Common myeloid progenitor, CD34-positive (primary cell): Measurements from ENCODE around the gene IFT88.

Experiments used
- CTCF ChIA-PET: fragments of 350-600 bp; sonication (Branson Sonifier 250); formaldehyde crosslinking; loops from one replicate; lab custom pipeline; 2021; ENCODE audit warnings: antibody characterized with exemption; lab: Charles Lee
- POLR2A ChIA-PET: fragments of 350-600 bp; sonication (Branson Sonifier 250); formaldehyde crosslinking; loops from one replicate; lab custom pipeline; 2021; ENCODE audit warnings: antibody characterized with exemption; lab: Charles Lee
- DNase-seq, 3 donors: peaks; one replicate each; pipeline versions ENCODE4 v3.0.0 to v3.0.0-alpha.2; 2013
- H3K27ac ChIP-seq, 2 experiments: 1 replicate in 1 of 2; 2 replicates in 1 of 2; pipeline ENCODE4 v1.7.0; 2013; ENCODE audit warnings: inconsistent platforms in 2 of 2, low read length in 2 of 2, mild to moderate bottlenecking in 2 of 2, low read depth in 1 of 2, moderate library complexity in 1 of 2; ENCODE audit not compliant: severe bottlenecking in 2 of 2, insufficient read depth in 1 of 2, poor library complexity in 1 of 2
- H3K27me3 ChIP-seq, 5 experiments: replicated peaks in 2 of 5; 1 replicate in 3 of 5; 2 replicates in 2 of 5; pipeline versions ENCODE4 v1.6.1 to v1.7.0; 2013; ENCODE audit warnings: low read length in 4 of 5, mild to moderate bottlenecking in 2 of 5, moderate library complexity in 2 of 5, inconsistent platforms in 1 of 5; ENCODE audit not compliant: insufficient read depth in 5 of 5, control insufficient read depth in 4 of 5
- H3K36me3 ChIP-seq, 4 experiments: 1 replicate in 2 of 4; 2 replicates in 2 of 4; pipeline versions ENCODE4 v1.6.1 to v1.7.0; 2013; ENCODE audit warnings: low read length in 3 of 4, control low read depth in 1 of 4, mild to moderate bottlenecking in 1 of 4; ENCODE audit not compliant: control insufficient read depth in 4 of 4, insufficient read depth in 4 of 4
- H3K4me1 ChIP-seq, 4 experiments: 1 replicate in 3 of 4; 2 replicates in 1 of 4; pipeline versions ENCODE4 v1.6.1 to v1.7.1; 2013; ENCODE audit warnings: low read length in 3 of 4, mild to moderate bottlenecking in 3 of 4, control low read depth in 1 of 4, inconsistent platforms in 1 of 4, moderate library complexity in 1 of 4; ENCODE audit not compliant: control insufficient read depth in 4 of 4, insufficient read depth in 4 of 4; ENCODE audit errors: control extremely low read depth in 1 of 4
- H3K4me3 ChIP-seq, 7 experiments: 1 replicate in 4 of 7; 2 replicates in 3 of 7; pipeline versions ENCODE4 v1.5.1 to v1.7.0; 2013; ENCODE audit warnings: mild to moderate bottlenecking in 7 of 7, low read length in 6 of 7, moderate library complexity in 6 of 7, inconsistent platforms in 2 of 7, low read depth in 2 of 7, control low read depth in 1 of 7; ENCODE audit not compliant: insufficient read depth in 4 of 7, control insufficient read depth in 1 of 7; ENCODE audit errors: extremely low read depth in 1 of 7
- H3K9me3 ChIP-seq, 5 experiments: 1 replicate in 4 of 5; 2 replicates in 1 of 5; pipeline versions ENCODE4 v1.6.1 to v1.7.1; 2013; ENCODE audit warnings: low read length in 4 of 5, mild to moderate bottlenecking in 2 of 5, inconsistent platforms in 1 of 5, low read depth in 1 of 5, moderate library complexity in 1 of 5; ENCODE audit not compliant: control insufficient read depth in 4 of 5, insufficient read depth in 2 of 5; ENCODE audit errors: control extremely low read depth in 1 of 5
- WGBS: methylation state at CpG from one replicate; pipeline ENCODE4 v1.1.5; 2013; ENCODE audit not compliant: insufficient coverage; 5-methylcytosine and 5-hydroxymethylcytosine counted together

Gene IFT88

GRCh38 chr13:20709782-20710181 lies 142.8 kb downstream of the IFT88 start:
- CTCF ChIA-PET = interaction anchor here (0.8 to 3.1 kb wide), 4 partner anchors 13 to 216 kb away, joined by 3 to 24 read pairs (median 4); no protein-coding TSS in a partner anchor
- POLR2A ChIA-PET = interaction anchor here (1.3 kb wide), 1 partner anchor 119 kb away, joined by 3 read pairs; no protein-coding TSS in a partner anchor

DNA sequence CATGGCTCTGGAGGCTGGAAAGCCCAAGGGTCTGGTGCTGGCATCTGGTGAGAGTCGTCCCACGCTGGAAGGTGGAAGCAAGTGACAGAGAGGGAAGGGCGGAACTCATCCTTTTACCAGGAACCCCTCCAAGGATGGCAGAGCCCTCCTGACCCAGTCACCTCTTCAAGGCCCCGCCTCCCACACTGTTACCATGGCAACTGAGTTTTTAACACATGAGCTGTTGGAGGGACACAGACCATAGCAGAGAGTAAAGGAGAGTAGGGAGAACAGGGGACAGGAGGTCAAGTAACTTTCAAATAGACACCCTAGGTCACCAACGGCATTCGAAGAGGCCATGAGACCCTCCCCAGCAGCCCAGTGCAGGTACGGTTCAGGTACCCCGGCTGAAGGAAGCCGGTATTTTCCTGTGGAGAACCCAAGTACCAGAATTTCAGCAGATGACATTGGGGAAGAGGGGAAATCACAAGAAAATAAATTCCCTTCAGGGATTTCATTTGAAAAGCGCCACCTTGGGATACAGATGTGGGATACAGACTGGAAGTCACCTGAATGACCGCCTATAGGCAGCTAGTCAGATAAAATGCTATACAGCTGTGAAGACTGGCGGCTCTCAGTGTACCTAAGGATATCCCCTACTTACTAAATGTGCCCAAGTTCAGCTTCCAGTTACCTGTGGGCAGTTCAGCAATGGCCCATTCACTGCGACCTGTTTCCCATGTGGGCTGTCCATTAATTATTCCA lies 144.5 kb downstream of the IFT88 start:
- no peak overlapping the region for H3K4me3 ChIP-seq
- no peaks in the 10 kb centered on the region for H3K27me3 ChIP-seq
- ChIA-PET CTCF (interaction anchor here (0.7 to 3.1 kb wide), 12 partner anchors 11 to 219 kb away, joined by 3 to 24 read pairs (median 4); no protein-coding TSS in a partner anchor), POLR2A (no interaction called here)
- no peak overlapping the region for H3K27ac ChIP-seq
- DNase-seq = peak in 2 of 3 donors; percentile 33 to 35
- no peaks in the 10 kb centered on the region for H3K9me3 ChIP-seq
- WGBS = 88% methylated on average over 11 of the region's 13 CpGs
- H3K4me1 ChIP-seq = peaks cover 0 to 13% (median 3%) of the 10 kb centered on the region in 4 experiments
- H3K36me3 ChIP-seq = no peaks in the 10 kb centered on the region

More at GRCh38 chr13:20709782-20710181, 142.8 kb downstream of the IFT88 start:
- Histone ChIP-seq H3K4me3 (no peak overlapping the region), H3K27me3 (no peaks in the 10 kb centered on the region), H3K4me1 (peaks cover 0 to 8% (median 2%) of the 10 kb centered on the region in 4 experiments), H3K9me3 (no peaks in the 10 kb centered on the region), H3K27ac (no peak overlapping the region), H3K36me3 (no peaks in the 10 kb centered on the region)
- WGBS = 77% methylated on average over 4 of the region's 4 CpGs
- no peak for DNase-seq

GRCh38 chr13:20713014-20713376 lies 146.0 kb downstream of the IFT88 start:
- Histone ChIP-seq H3K27me3 (no peaks in the 10 kb centered on the region), H3K4me3 (no peak overlapping the region), H3K36me3 (no peaks in the 10 kb centered on the region), H3K4me1 (peaks cover 0 to 13% (median 3%) of the 10 kb centered on the region in 4 experiments), H3K9me3 (no peaks in the 10 kb centered on the region), H3K27ac (no peak overlapping the region)
- ChIA-PET CTCF (interaction anchor here (1.0 to 2.1 kb wide), 4 partner anchors 11 to 218 kb away, joined by 4 to 9 read pairs (median 4); no protein-coding TSS in a partner anchor), POLR2A (no interaction called here)
- no peak for DNase-seq
- WGBS = 74% methylated on average over 11 of the region's 11 CpGs

GRCh38 chr13:20713751-20714150 lies 146.8 kb downstream of the IFT88 start:
- Histone ChIP-seq H3K9me3 (no peaks in the 10 kb centered on the region), H3K4me1 (peaks cover 0 to 13% (median 3%) of the 10 kb centered on the region in 4 experiments), H3K27ac (no peak overlapping the region), H3K4me3 (no peak overlapping the region), H3K27me3 (no peaks in the 10 kb centered on the region), H3K36me3 (no peaks in the 10 kb centered on the region)
- ChIA-PET CTCF (interaction anchor here (0.9 to 2.3 kb wide), 7 partner anchors 8 to 219 kb away, joined by 3 to 11 read pairs (median 4); no protein-coding TSS in a partner anchor), POLR2A (no interaction called here)
- WGBS = 92% methylated on average over 9 of the region's 11 CpGs
- DNase-seq = peak in 2 of 3 donors; percentile 41 to 50

DNA sequence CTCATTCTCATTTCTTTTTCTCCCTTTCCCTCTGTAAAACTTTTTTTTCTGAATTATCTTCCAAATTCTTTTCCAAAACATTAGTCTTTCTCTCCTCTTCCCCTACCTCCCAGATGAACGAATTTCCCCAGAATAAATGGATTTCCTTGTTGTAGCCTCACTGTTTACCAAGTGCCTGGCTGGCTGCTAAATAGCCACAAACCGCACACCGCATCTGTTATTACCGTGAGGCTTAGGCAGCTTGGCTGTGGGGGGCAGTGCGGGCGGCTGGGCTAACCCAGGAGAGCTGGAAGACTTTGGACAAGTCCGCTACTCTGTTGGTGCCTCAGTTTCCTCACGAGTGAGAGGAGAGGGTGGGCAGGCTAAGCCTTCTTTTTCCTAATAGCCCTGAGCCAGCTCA lies 147.2 kb downstream of the IFT88 start:
- Histone ChIP-seq H3K4me3 (no peak overlapping the region), H3K9me3 (no peaks in the 10 kb centered on the region), H3K27ac (no peak overlapping the region), H3K27me3 (no peaks in the 10 kb centered on the region), H3K4me1 (peaks cover 0 to 13% (median 3%) of the 10 kb centered on the region in 4 experiments), H3K36me3 (no peaks in the 10 kb centered on the region)
- 89% methylated on average over 6 of the region's 8 CpGs for WGBS
- ChIA-PET CTCF (interaction anchor here (0.9 to 2.3 kb wide), 6 partner anchors 8 to 161 kb away, joined by 3 to 11 read pairs (median 4); no protein-coding TSS in a partner anchor), POLR2A (no interaction called here)
- no peak for DNase-seq

- peak in 1 of 3 donors; percentile 35 for DNase-seq
- Histone ChIP-seq H3K36me3 (no peaks in the 10 kb centered on the region), H3K27ac (no peak overlapping the region), H3K4me3 (peak overlapping the region in 1 of 7 experiments; percentile 7), H3K9me3 (no peaks in the 10 kb centered on the region), H3K27me3 (no peaks in the 10 kb centered on the region), H3K4me1 (peaks cover 0 to 13% (median 3%) of the 10 kb centered on the region in 4 experiments)
- ChIA-PET CTCF (interaction anchor here (0.9 to 2.3 kb wide), 10 partner anchors 8 to 224 kb away, joined by 3 to 11 read pairs (median 4); no protein-coding TSS in a partner anchor), POLR2A (no interaction called here)
- WGBS = 49% methylated on average over 7 of the region's 9 CpGs
Measured at GRCh38 chr13:20714563-20715329, 147.8 kb downstream of the IFT88 start.
